GM21576 (cell line): ENCODE measurements around the gene EXOC3L4.

Experiments used
- ATAC-seq: cut with Tn5 transposase; IDR thresholded peaks from one replicate; pipeline ENCODE4 v1.9.1; 2021; ENCODE audit warnings: mild to moderate bottlenecking, moderate library complexity; ENCODE audit not compliant: unreplicated experiment

Gene EXOC3L4

GRCh38 chr14:103089386-103090335 lies 4.9 kb upstream of the EXOC3L4 start:
- ATAC-seq, result no peak

- no peak for ATAC-seq
These were observed 4.0 kb upstream of the EXOC3L4 start for GRCh38 chr14:103090481-103091020.

DNA sequence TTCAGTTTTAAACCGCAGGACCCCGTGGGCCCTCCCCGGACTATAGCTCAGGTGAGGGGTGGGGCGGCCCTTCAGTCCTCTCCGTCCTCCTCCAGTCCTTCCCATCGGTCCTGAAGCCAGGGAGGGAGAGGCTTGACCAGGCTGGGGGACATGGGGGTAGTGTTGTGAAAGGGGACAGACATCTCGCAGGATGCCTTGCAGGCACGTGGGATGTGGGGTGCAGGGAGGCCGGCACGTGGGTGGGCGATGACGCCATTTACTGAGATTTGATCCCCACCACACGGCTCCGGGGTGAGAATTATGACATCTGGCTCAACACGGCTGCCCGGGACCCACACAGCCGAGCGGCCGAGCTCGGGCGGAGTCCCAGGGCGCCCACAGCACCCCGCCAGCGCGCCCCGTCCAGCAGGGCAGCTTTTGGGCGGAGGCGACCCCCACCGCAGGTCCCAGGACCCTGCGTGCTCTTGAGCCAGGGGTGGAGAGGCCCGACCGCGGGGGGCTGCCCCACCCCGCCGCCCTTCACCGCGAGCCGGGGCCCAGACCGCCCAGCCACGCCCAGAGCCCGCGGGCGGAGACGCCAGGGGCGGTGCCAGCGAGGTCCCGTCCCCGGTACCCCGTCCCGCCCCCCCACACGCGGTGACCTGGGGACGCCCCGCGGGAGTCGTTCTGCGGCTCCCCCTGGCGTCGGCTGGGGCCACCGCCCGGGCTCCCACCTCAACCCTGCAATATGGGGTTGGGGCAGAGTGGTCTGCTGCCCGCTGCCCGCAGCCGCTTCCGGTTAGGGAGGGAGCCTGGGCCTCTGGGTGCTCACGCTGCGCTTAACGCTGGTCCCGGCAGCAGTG lies 3.3 kb upstream of the EXOC3L4 start:
- ATAC-seq, result no peak

DNA sequence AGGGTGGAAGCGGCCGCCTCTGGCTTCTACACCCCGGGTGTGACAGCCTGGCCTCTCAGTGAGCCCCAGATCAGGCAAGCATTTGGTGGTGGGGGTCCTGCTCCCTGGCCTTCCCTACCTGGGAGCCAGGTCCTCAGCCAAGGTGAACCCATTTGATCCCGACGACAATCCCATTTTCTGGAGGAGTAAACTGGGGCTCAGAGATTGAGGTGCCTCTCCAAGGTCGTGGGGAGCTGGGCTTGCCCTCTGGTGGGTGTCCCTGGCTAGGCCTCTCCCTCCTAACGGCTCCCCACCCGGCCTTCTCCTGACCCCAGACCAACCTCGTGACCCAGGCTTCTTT lies 2.7 kb upstream of the EXOC3L4 start:
- no peak for ATAC-seq

DNA sequence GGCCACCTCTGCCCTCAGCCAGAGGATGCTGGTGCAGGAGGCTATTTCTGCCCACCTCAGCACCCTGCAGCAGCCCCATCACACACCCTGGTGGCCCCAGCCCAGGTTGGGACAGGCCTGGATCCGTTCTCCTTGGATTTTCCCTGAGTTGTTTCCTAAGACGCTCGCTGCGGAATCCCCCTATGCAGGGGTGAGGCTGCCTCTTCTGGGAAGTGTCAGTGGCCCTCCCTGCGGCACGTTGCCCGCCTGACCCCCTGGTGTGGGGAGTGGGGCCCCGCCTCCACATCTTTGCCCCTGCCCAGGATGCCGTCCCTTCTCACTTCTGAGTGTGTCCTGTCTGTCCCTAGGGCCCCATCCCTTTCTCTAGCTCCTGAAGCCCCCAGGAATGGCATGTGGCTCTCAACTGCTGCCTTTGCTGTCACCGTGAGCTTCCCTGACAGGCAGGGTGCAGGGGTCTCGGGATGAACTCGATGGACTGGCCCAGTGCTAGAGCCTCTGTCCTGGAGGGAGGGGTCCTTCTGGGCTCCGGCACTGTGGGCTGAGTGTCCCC lies 594 bp upstream of the EXOC3L4 start:
- no peak for ATAC-seq

DNA sequence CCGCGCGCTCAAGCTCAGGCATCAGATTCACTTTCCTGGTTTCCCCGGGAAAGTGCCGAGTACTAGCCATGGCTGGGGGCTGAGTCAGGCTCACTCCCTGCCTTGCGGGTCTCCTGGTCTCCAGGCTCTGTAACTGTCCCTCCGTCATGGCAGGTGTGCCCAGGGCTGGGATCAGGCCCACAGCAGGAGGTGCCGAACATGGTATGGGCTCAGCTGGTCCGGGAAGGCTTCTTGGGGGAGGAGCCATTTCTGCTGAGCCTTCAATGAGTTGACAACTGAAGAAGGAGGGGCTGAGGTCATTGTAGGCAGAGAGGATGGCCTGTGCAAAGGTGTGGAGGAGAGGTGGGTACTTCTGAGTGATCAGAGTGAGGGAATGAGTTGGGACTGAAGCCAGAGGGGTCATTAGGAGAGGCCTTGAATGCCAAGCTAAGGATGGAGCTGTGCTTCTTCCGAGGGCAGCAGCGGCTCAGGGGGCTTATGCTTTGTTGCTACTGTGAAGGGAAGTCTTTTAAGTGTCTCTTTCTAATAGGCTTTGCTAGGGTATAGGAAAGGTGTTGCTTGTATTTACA lies 769 bp downstream of the EXOC3L4 start:
- no peak for ATAC-seq

GRCh38 chr14:103096387-103096786 lies 1.9 kb downstream of the EXOC3L4 start:
- ATAC-seq, result no peak

- no peak for ATAC-seq
These were observed 2.9 kb downstream of the EXOC3L4 start for GRCh38 chr14:103097244-103097993.

DNA sequence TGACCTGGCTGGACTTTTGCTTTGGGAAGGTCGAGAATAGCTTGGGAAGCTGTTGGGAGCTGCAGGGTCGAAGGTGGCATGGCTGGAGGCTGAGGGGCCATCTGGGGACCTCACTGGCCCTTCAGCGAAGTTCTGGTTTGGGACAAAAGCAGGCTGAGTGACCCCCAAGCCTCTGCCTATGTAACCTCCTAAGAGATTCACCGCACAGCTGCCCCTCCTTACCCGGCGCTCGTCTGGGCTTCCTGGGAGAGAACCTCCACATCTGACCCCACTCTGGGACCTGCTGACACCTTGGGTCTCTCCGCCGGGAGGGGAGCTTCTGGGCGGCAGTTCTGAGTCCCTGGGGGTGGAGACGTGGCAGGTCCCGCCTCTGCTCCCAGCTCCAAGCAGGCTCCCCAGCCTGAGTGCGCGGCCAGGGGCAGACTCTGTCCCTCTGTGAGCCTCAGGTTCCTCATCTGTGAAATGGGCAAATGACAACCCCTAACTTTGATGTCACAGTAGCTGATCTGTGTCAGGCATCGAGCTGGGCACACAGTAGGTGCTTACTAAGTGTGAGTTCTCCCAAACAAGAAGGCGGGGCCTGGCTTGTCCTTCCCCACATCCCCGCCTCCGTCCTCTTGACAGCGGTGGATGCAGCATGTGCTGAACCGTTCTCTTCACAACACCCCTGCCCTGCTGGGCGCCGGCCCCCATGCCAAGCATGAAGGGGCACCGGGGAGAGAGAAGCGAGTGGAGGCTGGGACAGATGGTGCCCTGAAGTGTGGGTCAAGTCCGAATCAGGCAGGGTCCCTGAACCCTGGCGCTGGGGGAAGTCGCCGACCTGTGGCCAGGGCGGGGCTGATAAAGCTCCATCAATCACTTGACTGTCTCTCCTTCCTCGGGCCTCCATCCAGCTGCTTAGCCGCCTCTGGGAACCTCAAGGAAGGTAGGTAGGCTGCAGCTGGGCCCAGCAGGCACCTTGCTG lies 3.8 kb downstream of the EXOC3L4 start:
- ATAC-seq, result no peak

GRCh38 chr14:103099081-103099732 lies 4.7 kb downstream of the EXOC3L4 start:
- ATAC-seq, result no peak

DNA sequence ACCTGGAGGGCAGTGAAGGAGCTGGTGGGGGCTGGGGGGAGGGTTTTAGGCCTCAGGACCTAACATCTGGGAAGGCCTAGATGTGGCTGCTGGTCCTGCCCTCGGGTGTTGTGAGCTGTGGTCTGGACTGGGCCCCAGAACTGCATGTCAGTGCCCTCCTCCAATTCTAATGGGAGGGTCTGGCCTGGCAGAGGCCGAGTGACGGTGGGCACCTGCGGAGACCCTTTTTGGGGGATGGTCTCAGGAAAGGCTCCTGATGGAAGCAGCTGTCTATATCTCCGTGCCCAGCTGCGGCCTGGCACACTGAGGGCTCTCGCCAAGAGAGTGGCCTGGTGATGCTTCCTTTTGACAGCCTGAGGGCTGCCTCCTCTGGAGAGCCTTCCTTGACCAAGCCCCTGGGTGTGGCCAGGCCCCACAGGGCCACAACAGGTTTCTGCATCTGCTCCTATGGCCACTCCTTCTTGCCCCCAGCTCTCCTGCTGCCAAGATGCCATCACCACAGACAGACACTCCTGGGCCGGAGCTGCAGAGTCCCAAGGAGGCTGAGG lies 5.3 kb downstream of the EXOC3L4 start:
- ATAC-seq, result no peak

GRCh38 chr14:103100281-103101121 lies 6.0 kb downstream of the EXOC3L4 start:
- peak; percentile 74 for ATAC-seq

DNA sequence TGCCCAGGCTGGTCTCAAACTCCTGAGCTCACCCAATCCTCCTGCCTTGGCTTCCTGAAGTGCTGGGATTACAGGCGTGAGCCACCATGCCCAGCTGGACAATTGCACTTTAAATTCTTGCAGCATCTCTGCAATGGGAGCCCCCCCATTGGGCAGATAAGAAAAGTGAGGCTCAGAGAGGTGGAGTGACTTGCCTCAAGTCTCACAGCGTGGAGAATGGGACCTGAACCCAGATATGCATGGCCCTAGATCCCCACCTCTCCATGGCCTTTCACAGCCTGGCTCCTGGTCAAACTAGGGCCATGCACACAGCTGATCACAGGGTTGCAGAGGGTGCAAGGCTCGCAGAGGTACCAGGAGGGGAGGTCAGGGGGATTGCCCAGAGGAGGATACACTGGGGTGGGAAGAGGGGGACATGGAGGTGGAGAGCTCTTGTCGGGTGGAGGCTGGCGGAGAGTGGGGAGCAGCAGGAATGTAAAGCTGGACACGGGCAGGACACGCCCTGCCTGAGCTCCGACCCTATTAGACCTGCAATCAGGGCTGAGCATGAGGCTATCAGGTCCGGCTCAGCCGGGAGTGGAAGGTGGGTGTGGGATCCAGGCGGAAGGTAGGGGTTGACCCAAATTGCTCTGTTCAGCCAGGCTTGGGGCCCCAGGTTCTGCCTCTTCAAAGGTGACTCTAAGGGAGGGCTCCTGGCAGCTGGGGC lies 6.9 kb downstream of the EXOC3L4 start:
- no peak for ATAC-seq

DNA sequence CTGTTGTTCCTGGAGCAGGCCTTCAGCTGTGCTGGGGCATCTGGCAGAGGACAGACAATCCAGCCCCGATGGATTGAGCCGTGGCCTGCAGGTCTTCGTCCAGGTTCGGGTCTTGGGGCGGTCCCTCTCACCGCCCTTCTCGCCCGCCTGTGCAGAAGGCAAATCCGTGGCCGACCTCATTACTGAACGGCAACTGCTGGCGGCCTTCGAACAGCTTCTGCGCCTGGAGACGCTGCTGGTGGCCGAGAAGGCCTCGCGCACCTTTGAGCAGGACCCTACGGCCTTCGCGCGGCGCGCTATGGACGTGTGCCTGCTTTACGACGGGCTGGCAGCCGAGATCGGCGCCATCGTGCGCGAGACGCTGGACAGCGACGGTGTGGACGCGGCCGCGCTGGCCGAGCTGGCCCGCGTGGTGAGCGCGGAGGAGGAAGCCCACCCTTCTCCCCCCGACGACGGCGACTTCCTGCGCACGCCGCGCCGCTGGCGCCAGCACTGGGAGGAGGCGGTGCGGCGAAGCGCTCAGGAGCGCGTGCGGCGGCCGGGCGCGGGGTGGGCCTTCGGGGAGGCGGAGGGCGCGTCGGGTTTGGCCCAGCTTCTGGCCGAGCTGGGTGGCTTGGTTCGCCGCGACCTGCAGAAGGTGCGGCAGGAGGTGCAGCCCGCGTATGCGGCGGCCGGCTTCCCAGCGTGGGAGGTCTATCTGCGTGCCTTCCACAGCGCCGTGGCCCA lies 7.6 kb downstream of the EXOC3L4 start:
- no peak for ATAC-seq

DNA sequence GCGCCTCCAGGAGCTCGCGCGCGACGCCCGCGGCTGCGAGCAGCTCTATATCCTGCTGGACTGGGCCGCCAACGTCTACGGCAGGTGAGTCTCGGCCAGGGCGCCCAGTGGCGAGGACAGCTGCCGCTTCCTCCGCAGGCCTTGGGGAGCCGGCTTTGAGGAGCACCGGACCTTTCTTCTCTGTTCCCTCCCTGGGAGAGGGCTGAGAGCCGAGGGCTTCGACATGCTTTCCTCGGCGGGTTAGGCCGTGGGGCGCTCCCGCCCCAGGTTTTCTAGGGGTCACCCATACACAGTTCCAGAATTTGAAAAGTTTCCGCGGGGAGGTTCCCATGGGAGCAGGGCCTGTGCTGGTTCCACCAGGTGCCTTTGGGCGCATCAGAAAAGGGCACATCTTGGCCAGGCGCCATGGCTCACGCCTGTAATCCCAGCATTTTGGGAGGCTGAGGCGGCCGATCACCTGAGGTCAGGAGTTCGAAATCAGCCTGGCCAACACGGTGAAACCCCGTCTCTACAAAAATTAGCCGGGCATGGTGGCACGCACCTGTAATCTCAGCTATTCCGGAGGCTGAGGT lies 8.2 kb downstream of the EXOC3L4 start:
- no peak for ATAC-seq
